Stimulated activated CD8-positive, alpha-beta memory T cell treated with anti-CD3 and anti-CD28 coated beads, Interleukin-15, amount 100 ng/mL, for 4 hours (primary cell): ENCODE results near the gene SNRPB.
"Not testable (repeated sequence)": the region's sequence is repeated elsewhere in the genome, so short reads cannot be mapped to it uniquely, and the experiment has no call there.

Source experiments
- DNase-seq, 2 donors: peaks; one replicate each; pipeline ENCODE4 v3.0.0-alpha.2; 2020; ENCODE audit warnings: low read depth in 2 of 2

The SNRPB gene

GRCh38 chr20:2470423-2471193 is at the start of gene SNRPB:
Gene SNRPB (minus strand): TSS chr20:2470789. CDS start chr20:2470690, 99 bp downstream.
- DNase-seq, result peak; percentile 93 to 96

GRCh38 chr20:2519115-2519809 is 48.7 kb upstream of the SNRPB start:
- no peak for DNase-seq

- DNase-seq, result no peak
Observed at GRCh38 chr20:2518558-2518957, 48.0 kb upstream of the SNRPB start.

DNA sequence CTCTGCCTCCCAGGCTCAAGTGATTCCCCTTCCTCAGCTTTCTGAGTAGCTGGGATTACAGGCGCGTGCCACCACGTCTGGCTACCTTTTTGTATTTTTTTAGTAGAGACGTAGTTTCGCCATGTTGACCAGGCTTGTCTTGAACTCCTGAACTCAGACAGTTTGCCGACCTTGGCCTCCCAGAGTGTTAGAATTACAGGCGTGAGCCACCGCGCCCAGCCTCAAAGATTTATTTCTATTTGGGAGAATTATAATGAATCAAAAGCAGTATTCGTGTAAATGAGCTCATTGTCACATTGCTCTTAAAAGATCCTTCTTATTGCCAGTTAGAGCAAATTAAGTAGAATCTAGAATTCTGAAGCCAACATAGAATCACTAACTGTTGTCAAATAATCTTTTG is 47.5 kb upstream of the SNRPB start:
- no peak for DNase-seq

DNA sequence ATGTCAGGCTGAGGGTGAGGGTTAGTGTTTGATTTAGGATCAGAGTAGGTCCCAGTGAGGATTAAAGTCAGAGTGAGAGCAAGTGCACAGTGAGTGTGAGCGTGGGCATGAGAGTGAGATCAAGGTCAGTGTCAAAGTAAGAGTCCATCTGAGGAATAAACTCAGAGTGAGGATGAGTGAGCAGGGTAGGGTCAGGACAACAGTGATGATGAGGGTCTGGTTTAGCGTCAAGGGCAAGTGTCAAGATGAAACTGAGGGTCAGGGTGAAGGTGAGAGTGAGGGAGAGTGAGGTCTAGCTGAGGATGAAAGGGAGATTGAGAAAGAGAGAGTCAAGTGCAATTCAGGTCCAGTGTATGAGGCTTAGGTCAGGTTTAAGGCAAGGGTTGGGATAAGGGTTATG is 45.8 kb upstream of the SNRPB start:
- DNase-seq, result no peak

DNA sequence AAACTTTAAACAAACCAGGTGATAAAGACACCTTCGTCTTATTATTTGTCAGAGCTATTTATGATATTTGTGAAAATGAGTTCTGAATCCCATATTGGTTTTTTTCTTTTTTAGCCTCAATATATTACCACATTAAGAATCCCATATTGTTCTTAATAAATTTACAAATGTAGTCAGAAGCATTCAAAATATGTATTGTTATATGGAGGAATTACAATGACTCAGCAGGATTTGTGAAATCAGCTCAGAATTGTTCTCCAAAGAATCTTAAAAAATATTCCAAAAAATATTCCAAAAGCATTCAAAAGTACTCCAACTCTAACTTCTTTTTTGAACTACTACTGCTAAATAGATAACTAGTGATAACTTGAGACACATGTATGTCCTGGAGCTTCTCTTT is 44.6 kb upstream of the SNRPB start:
- no peak for DNase-seq

- DNase-seq, result no peak
Observed at GRCh38 chr20:2509794-2510193, 39.2 kb upstream of the SNRPB start.

GRCh38 chr20:2509468-2509781 is 38.8 kb upstream of the SNRPB start:
- no peak for DNase-seq

GRCh38 chr20:2508631-2509467 is 38.3 kb upstream of the SNRPB start, which contains the start of gene ZNF343:
Gene ZNF343 (minus strand): TSS chr20:2508915. CDS start chr20:2493895, 15,020 bp downstream.
- DNase-seq, result peak; percentile 51 to 56

DNA sequence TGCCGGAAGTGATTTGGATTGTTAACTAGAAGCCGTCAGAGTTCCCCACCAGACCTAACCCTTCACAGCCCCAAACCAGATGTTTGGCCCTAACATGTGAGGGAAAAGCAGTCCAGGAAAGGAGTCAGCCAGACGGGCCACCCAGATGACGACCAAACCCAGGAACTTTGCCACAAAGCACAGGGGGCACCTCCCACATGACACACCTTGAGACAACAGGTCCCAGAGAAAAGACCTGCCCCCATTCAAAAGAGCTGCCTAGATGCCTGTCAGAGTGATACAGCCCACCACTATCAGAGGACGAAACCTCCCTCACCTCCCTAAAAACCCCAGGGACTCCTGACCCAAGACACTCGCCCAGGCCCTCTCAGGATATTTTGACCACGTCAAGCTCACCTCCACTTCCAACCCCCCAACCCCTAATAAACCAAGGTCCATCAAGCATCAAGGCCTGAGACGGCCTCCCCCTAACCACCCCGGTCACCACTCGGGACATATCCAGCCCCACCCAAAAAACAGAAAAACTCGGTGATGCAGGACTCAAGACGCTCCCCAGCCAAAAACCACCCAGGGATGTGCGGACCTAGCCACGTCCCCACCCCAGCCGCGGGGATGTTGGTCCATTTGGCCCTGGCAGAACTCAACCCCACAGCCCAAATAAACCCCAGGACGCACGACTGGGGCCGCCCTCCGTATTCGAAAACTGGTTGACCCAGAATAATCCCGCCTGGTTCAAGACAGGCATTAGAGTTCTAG is 37.5 kb upstream of the SNRPB start:
- no peak for DNase-seq

GRCh38 chr20:2507464-2507863 is 36.9 kb upstream of the SNRPB start:
- no peak for DNase-seq

GRCh38 chr20:2506426-2506825 is 35.8 kb upstream of the SNRPB start:
- not testable (repeated sequence) for DNase-seq

GRCh38 chr20:2504803-2505202 is 34.2 kb upstream of the SNRPB start:
- not testable (repeated sequence) for DNase-seq

DNA sequence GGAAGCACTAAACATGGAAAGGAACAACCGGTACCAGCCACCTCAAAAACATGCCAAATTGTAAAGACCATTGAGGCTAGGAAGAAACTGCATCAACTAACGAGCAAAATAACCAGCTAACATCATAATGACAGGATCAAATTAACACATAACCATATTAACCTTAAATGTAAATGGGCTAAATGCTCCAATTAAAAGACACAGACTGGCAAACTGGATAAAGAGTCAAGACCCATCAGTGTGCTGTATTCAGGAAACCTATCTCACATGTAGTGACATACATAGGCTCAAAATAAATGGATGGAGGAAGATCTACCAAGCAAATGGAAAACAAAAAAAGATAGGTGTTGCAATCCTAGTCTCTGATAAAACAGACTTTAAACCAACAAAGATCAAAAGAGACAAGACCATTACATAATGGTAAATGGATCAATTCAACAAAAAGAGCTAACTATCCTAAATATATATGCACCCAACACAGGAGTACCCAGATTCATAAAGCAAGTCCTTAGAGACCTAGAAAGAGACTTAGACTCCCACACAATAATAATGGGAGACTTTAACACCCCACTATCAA is 32.3 kb upstream of the SNRPB start:
- not testable (repeated sequence) for DNase-seq

- no peak for DNase-seq
Observed at GRCh38 chr20:2485661-2486060, 15.1 kb upstream of the SNRPB start.

DNA sequence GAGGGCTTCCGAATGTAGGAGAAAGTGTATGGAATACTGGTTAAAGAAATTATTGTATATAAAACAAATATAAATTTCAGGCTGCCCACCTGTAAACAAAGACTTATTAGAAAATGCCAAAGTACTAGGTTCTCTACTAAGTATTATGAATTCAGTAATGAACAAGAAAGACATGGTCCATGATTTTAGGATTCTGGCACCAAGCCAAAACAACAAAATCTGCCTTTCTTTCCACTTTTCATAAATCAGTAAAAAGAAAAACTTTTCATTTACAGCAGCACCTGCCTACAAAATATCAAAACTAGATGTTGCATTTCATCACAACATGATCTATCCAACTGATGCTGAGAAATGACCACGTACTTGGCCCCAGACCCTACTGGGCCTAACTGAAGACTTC is 14.5 kb upstream of the SNRPB start:
- DNase-seq, result no peak

DNA sequence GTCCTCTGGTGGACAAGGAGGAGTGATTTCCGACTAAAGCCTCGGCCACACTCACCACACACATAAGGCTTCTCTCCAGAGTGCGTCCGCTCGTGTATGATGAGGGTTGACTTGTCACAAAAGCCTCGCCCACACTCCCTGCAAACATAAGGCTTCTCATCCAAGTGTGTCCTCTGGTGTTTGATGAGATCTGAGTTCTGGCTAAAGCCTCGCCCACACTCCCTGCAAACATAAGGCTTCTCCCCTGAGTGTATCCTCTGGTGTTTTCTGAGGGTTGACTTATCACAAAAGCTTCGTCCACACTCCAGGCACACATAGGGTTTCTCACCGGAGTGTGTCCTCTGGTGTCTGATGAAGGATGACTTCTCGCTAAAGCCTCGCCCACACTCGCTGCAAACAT is 12.9 kb upstream of the SNRPB start:
- DNase-seq, result no peak

DNA sequence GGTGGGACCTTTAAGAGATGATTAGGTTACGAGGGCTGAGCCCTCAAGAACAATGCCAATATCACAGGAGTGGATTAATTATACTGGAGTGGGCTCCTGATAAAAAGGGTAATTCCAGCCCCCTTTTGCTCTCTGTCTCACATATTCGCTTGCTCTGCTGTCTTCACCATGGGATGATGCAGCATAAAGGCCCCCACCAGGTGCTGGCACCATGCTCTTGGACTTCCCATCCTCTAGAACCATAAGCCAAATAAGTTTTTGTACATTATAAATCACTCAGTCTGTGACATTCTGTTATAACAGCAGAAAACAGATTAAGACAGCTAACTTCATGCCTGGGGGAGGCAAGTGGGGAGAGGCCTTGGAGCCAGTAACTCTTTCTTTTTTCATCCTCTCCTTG is 9.8 kb upstream of the SNRPB start:
- no peak for DNase-seq

DNA sequence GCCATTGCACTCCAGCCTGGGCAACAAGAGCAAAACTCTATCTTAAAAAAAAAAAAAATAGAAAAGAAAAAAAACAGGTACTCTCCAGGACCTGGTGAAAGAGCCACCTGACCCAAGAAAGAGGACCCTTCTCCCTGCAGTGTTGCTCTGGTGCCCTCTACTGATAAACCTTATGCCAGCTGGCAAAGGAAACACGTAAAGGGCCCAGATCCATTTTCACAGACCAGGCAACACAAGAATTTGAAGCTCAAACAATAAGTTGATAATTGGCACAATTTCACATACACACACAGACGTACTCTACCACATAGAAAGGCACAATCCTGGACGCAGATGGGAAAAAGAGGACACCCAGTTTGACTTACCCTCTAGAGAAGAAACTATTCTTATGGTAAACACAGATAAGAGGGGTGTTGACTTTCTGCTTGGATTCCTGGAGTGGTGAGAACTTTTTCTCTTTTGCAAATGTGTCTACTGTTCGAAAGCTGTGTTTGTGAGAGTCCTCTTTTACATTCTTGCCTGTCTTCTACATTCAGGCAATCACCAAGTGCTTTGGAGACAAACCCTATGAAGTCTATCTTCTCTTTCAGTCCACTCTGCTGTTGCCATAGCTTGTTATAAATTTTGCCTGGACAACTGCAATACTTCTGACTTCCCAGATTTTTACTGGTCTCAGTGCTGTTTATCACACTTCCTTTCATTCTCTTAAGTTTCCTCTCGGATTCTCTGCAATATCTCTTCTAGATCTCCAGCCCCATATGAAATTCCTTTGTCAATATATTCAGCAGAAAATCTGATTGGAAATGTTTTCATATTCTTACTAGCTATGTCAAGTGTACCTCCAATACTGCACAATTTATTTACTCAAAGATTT is 6.4 kb upstream of the SNRPB start:
- no peak for DNase-seq
